GM12878 (cell line): ENCODE data around the gene SMAD1. TPM values are rescaled to one million over a fixed set of nuclear protein-coding genes. Genes with fewer than 3 reads are reported as not detected.

Experiments used
- ATAC-seq: fragments of 200-7000 bp; cut with Tn5 transposase; 3 replicates; pipeline ENCODE4 v1.9.1; 2020; ENCODE audit warnings: mild to moderate bottlenecking, moderate library complexity
- BruUV-seq: library from RNA; stranded (reverse); fragments of 400-500 nt; replicated peaks from 2 replicates; lab custom pipeline; 2021; lab: Mats Ljungman, UMichigan
- CTCF ChIA-PET: fragments of 300-600 bp; sonication (Branson Sonifier 250); formaldehyde crosslinking; extraction: SDS; loops from one replicate; lab custom pipeline; 2021; ENCODE audit warnings: inconsistent platforms; lab: Yijun Ruan, JAX
- POLR2A ChIA-PET: fragments of 350-600 bp; formaldehyde crosslinking; extraction: SDS; loops from one replicate; lab custom pipeline; 2021; ENCODE audit warnings: inconsistent platforms; lab: Charles Lee
- RAD21 ChIA-PET: fragments of 300-600 bp; sonication (Branson Sonifier 250); formaldehyde crosslinking; loops from one replicate; lab custom pipeline; 2023; ENCODE audit warnings: antibody characterized with exemption; ENCODE audit not compliant: unreplicated experiment; lab: Charles Lee
- SMC1A ChIA-PET: fragments of 300-600 bp; sonication (Branson Sonifier 250); formaldehyde crosslinking; loops from one replicate; lab custom pipeline; 2023; ENCODE audit not compliant: unreplicated experiment, uncharacterized antibody; lab: Charles Lee
- DNase-seq: peaks from one replicate; pipeline ENCODE4 v3.0.0-alpha.2; 2011; ENCODE audit warnings: low read depth, low spot score
- FAIRE-seq: peaks from 3 replicates; lab custom pipeline; 2011; peaks lifted over from hg19 to GRCh38; lab: Jason Lieb, UNC
- H2AFZ ChIP-seq: 2 replicates; pipeline ENCODE4 v1.6.0; 2011; ENCODE audit warnings: low read depth, low read length, control low read depth; ENCODE audit not compliant: control insufficient read depth
- H3K27ac ChIP-seq: 2 replicates; pipeline ENCODE4 v1.5.1; 2011; ENCODE audit warnings: control low read depth; ENCODE audit not compliant: control insufficient read depth, insufficient read depth
- H3K27me3 ChIP-seq, 2 experiments: replicated peaks in 1 of 2; 2 replicates each; pipeline versions ENCODE4 v1.6.0 to v1.6.1; 2011; ENCODE audit warnings: low read length in 1 of 2; ENCODE audit not compliant: control insufficient read depth in 2 of 2, insufficient read depth in 2 of 2
- H3K36me3 ChIP-seq, 2 experiments: 2 replicates each; pipeline ENCODE4 v1.5.1; 2011; ENCODE audit warnings: low read length in 1 of 2; ENCODE audit not compliant: control insufficient read depth in 2 of 2, insufficient read depth in 2 of 2
- H3K4me1 ChIP-seq: 2 replicates; pipeline ENCODE4 v1.6.1; 2011; ENCODE audit warnings: mild to moderate bottlenecking, low read length, moderate library complexity, mixed read lengths; ENCODE audit not compliant: control insufficient read depth, insufficient read depth
- H3K4me2 ChIP-seq: 2 replicates; pipeline ENCODE4 v1.6.0; 2011; ENCODE audit warnings: control low read depth; ENCODE audit not compliant: control insufficient read depth, insufficient read depth
- H3K4me3 ChIP-seq: fragments of 200-600 bp; sonication (generic); 2 replicates; pipeline ENCODE4 v1.5.1; 2016
- H3K79me2 ChIP-seq: 2 replicates; pipeline ENCODE4 v1.6.0; 2011; ENCODE audit warnings: low read length; ENCODE audit not compliant: control insufficient read depth, insufficient read depth
- H3K9ac ChIP-seq: 2 replicates; pipeline ENCODE4 v1.8.0; 2011; ENCODE audit warnings: low read length, control low read depth, mixed read lengths; ENCODE audit not compliant: control insufficient read depth, insufficient read depth
- H3K9me3 ChIP-seq: replicated peaks from 3 replicates; pipeline ENCODE4 v1.5.1; 2011; ENCODE audit warnings: mild to moderate bottlenecking, low read length; ENCODE audit not compliant: control insufficient read depth, insufficient read depth
- H4K20me1 ChIP-seq: 2 replicates; pipeline ENCODE4 v1.6.0; 2011; ENCODE audit not compliant: control insufficient read depth, insufficient read depth
- CHD1 ChIP-seq: IDR thresholded peaks from 2 replicates; pipeline ENCODE4 v1.6.1; 2012; ENCODE audit warnings: low read depth, low read length, improper control_type of control experiment
- EP300 ChIP-seq, 2 experiments: fragments of 150-350 bp in 1 of 2; IDR thresholded peaks; 2 replicates each; pipeline ENCODE4 v1.6.1; 2011 to 2012; ENCODE audit warnings: low read depth in 2 of 2, low read length in 2 of 2, borderline replicate concordance in 1 of 2, improper control_type of control experiment in 1 of 2, inconsistent platforms in 1 of 2; ENCODE audit not compliant: control insufficient read depth in 1 of 2
- IKZF1 ChIP-seq: fragments of 450-650 bp; conservative IDR thresholded peaks from 2 replicates; pipeline ENCODE4 v1.6.1; 2017; ENCODE audit warnings: antibody characterized with exemption, mild to moderate bottlenecking
- JUND ChIP-seq: IDR thresholded peaks from 2 replicates; pipeline ENCODE4 v1.6.1; 2012; ENCODE audit warnings: low read depth, mild to moderate bottlenecking, low read length, improper control_type of control experiment, moderate library complexity
- MEF2B ChIP-seq: fragments of 450-650 bp; IDR thresholded peaks from 2 replicates; pipeline ENCODE4 v1.6.1; 2018; ENCODE audit warnings: mild to moderate bottlenecking, moderate library complexity; ENCODE audit not compliant: partially characterized antibody, poor library complexity, severe bottlenecking
- NFYA ChIP-seq: IDR thresholded peaks from 2 replicates; pipeline ENCODE4 v1.6.1; 2011; ENCODE audit warnings: low read depth, mild to moderate bottlenecking, low read length, improper control_type of control experiment, borderline replicate concordance
- NR2C2 ChIP-seq: IDR thresholded peaks from 2 replicates; pipeline ENCODE4 v1.6.1; 2011; ENCODE audit warnings: borderline replicate concordance, low read depth; ENCODE audit not compliant: control insufficient read depth, insufficient read length
- POLR2AphosphoS2 ChIP-seq: IDR thresholded peaks from 2 replicates; pipeline ENCODE4 v1.6.1; 2011; ENCODE audit warnings: low read depth, mild to moderate bottlenecking, low read length, improper control_type of control experiment, moderate library complexity
- POLR2AphosphoS5 ChIP-seq: IDR thresholded peaks from 2 replicates; pipeline ENCODE4 v1.6.1; 2011; ENCODE audit warnings: mild to moderate bottlenecking, low read length, inconsistent platforms
- RAD51 ChIP-seq: fragments of 450-650 bp; IDR thresholded peaks from 2 replicates; pipeline ENCODE4 v1.6.1; 2016; ENCODE audit warnings: moderate library complexity, mild to moderate bottlenecking, inconsistent platforms
- RB1 ChIP-seq: fragments of 450-650 bp; formaldehyde crosslinking; IDR thresholded peaks from 2 replicates; pipeline ENCODE4 v1.6.1; 2017; ENCODE audit warnings: mild to moderate bottlenecking, borderline replicate concordance
- RBBP5 ChIP-seq: fragments of 200-600 bp; sonication (generic); conservative IDR thresholded peaks from 2 replicates; pipeline ENCODE4 v1.6.1; 2016
- SMARCA5 ChIP-seq: fragments of 450-650 bp; IDR thresholded peaks from 2 replicates; pipeline ENCODE4 v1.6.1; 2017; ENCODE audit warnings: mild to moderate bottlenecking
- SMC3 ChIP-seq: IDR thresholded peaks from 2 replicates; pipeline ENCODE4 v1.6.1; 2011; ENCODE audit warnings: low read length, improper control_type of control experiment, borderline replicate concordance
- ZBTB40 ChIP-seq: fragments of 450-650 bp; IDR thresholded peaks from 2 replicates; pipeline ENCODE4 v1.6.1; 2016; ENCODE audit warnings: mild to moderate bottlenecking, moderate library complexity, borderline replicate concordance
- ZNF274 ChIP-seq: IDR thresholded peaks from one replicate; pipeline ENCODE4 v1.8.0; 2011; ENCODE audit not compliant: insufficient read length, insufficient read depth
- WGBS: methylation state at CpG from one replicate; pipeline ENCODE4 v1.1.6; 2016; ENCODE audit warnings: low lambda C conversion rate; ENCODE audit not compliant: insufficient replicate concordance, insufficient coverage; ENCODE audit errors: missing lambda C conversion rate; 5-methylcytosine and 5-hydroxymethylcytosine counted together
- in situ Hi-C: fragments of 300-500 bp; cut with MboI; formaldehyde crosslinking; loops from 9 replicates; pipeline ENCODE4 v1.14.3; 2018; ENCODE audit warnings: mixed read lengths
- intact Hi-C: fragments of 100-400 bp; cut with micrococcal nuclease; formaldehyde crosslinking; loops from one replicate; pipeline ENCODE4 v1.14.2; 2022; ENCODE audit not compliant: unreplicated experiment
- polyA plus RNA-seq, 11 experiments: library from polyadenylated mRNA; depleted of rRNA in 4 of 11; unstranded in 6 of 11; stranded (reverse) in 5 of 11; fragments of >200 nt; fragmentation: Nextera tagmentation in 4 of 11; fragmentation: Illumina TruSeq in 1 of 11; extraction: Ambion mirVana in 4 of 11; extraction: Trizol in 1 of 11; gene quantifications; 1 replicate in 1 of 11; 2 replicates in 10 of 11; pipeline versions ENCODE4 v1.2.1 to v1.2.3, GENCODE V29; 2011 to 2016; ENCODE audit warnings: inconsistent platforms in 2 of 11, missing spikeins in 2 of 11, low read depth in 1 of 11
- total RNA-seq, 4 experiments: library from RNA; depleted of rRNA in 3 of 4; stranded (reverse); fragments of >200 nt in 3 of 4; fragmentation: Illumina TruSeq in 1 of 4; extraction: Trizol in 1 of 4; gene quantifications; 2 replicates each; pipeline versions ENCODE4 v1.2.1 to v1.2.3, GENCODE V29; 2013 to 2021
- TF ChIP-seq, protein P1 (sequence below): IDR thresholded peaks from 2 replicates; pipeline ENCODE4 v1.6.1; 2011; ENCODE audit warnings: borderline replicate concordance, low read depth, mild to moderate bottlenecking, moderate library complexity, low read length; ENCODE audit not compliant: insufficient read depth, poor library complexity, severe bottlenecking

The SMAD1 gene
- total and polyA plus RNA-seq, 10 of the 15 experiments (the other 5 are each of a cell fraction or from before 2014, with no cell fraction given), result 0.29 to 17.5 (median 13.6) TPM

DNA sequence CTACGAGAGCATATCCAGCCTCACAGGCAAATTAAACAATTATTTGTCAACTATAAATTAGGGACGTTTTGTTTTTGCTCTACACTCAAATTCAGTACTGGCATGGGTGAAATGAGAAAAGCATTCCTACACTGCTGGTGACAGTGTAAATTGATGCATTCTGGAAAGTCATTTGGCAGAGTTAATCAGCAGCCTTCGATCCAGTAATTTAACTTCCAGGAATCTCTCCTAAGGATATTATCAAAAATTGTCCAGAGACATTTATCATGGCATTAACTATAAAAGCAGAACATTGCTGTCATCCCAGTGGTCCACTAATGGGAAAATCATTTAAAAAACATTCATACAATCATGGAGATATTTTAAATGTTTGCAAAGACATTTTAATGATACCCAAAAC lies 70.0 kb downstream of the SMAD1 start:
- DNase-seq (no peak), ATAC-seq (no peak), FAIRE-seq (no peak)
- no peak overlapping the region for H2AFZ ChIP-seq
- H3K27me3 ChIP-seq, result no peaks in the 10 kb centered on the region
- no peaks in the 10 kb centered on the region for H3K79me2 ChIP-seq
- peak overlapping the region; percentile 61 for H3K27ac ChIP-seq
- 96% methylated on average over 3 of the region's 3 CpGs for WGBS
- BruUV-seq, result no TSS peak
- H3K9me3 ChIP-seq, result no peaks in the 10 kb centered on the region
- no peak overlapping the region for H3K9ac ChIP-seq
- ChIA-PET CTCF (interaction anchor here (1.1 to 6.3 kb wide), 2 partner anchors 36 to 317 kb away, joined by 3 to 139 read pairs; no protein-coding TSS in a partner anchor), POLR2A (no interaction called here), RAD21 (no interaction called here), SMC1A (interaction anchor here (2.5 to 6.8 kb wide), 2 partner anchors 13 to 316 kb away, joined by 6 to 83 read pairs; no protein-coding TSS in a partner anchor)
- H3K36me3 ChIP-seq, result no peaks in the 10 kb centered on the region
- H4K20me1 ChIP-seq, result no peaks in the 10 kb centered on the region
- intact Hi-C loops (no loop called here), in situ Hi-C loops (loop anchor here (5.0 kb wide), 1 partner anchor 314 kb away; no protein-coding TSS in a partner anchor)
- peaks cover 12% of the 10 kb centered on the region for H3K4me1 ChIP-seq
- no peak overlapping the region for H3K4me3 ChIP-seq
- no peak overlapping the region for H3K4me2 ChIP-seq
- no peak for TF ChIP-seq SMARCA5
- no peak for TF ChIP-seq ZNF274
- no peak for TF ChIP-seq RBBP5
- TF ChIP-seq POLR2AphosphoS2, result no peak
- no peak for TF ChIP-seq RB1
- TF ChIP-seq NFYA, result no peak
- TF ChIP-seq NR2C2, result no peak
- TF ChIP-seq, protein P1, sequence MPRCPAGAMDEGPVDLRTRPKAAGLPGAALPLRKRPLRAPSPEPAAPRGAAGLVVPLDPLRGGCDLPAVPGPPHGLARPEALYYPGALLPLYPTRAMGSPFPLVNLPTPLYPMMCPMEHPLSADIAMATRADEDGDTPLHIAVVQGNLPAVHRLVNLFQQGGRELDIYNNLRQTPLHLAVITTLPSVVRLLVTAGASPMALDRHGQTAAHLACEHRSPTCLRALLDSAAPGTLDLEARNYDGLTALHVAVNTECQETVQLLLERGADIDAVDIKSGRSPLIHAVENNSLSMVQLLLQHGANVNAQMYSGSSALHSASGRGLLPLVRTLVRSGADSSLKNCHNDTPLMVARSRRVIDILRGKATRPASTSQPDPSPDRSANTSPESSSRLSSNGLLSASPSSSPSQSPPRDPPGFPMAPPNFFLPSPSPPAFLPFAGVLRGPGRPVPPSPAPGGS, result no peak
- TF ChIP-seq ZBTB40, result no peak
- no peak for TF ChIP-seq CHD1
- TF ChIP-seq IKZF1, result no peak
- TF ChIP-seq RAD51, result no peak
- no peak for TF ChIP-seq EP300 (IDR thresholded peaks at IDR 0.05; ENCODE audit: borderline replicate concordance in 1 of 2, control insufficient read depth in 1 of 2, low read depth in 2 of 2, low read length in 2 of 2)
- no peak for TF ChIP-seq POLR2AphosphoS5
- no peak for TF ChIP-seq MEF2B
- TF ChIP-seq JUND, result no peak
- TF ChIP-seq SMC3, result no peak
